HepG2 (cell line): ENCODE data around the gene QSOX1. TPM values are rescaled to one million over a fixed set of nuclear protein-coding genes. Genes with fewer than 3 reads are reported as not detected.

Experiments
- ATAC-seq: fragments of 200-7000 bp; cut with Tn5 transposase; 3 replicates; pipeline ENCODE4 v1.9.1; 2020; ENCODE audit warnings: mild to moderate bottlenecking, moderate library complexity
- BruUV-seq: library from RNA; stranded (reverse); fragments of 400-500 nt; replicated peaks from 2 replicates; lab custom pipeline; 2021; lab: Mats Ljungman, UMichigan
- CTCF ChIA-PET: fragments of 300-600 bp; formaldehyde crosslinking; extraction: SDS; loops from one replicate; lab custom pipeline; 2021; ENCODE audit warnings: low total read pairs, inconsistent platforms, low intra/inter-chr PET ratio; lab: Yijun Ruan, JAX
- POLR2A ChIA-PET: fragments of 350-600 bp; sonication (Branson Sonifier 250); formaldehyde crosslinking; loops from one replicate; lab custom pipeline; 2020; ENCODE audit warnings: antibody characterized with exemption, inconsistent platforms; lab: Yijun Ruan, JAX
- DNase-seq: peaks from one replicate; pipeline ENCODE4 v3.0.0-alpha.2; 2015; ENCODE audit warnings: low spot score
- FAIRE-seq: peaks from 3 replicates; lab custom pipeline; 2011; peaks lifted over from hg19 to GRCh38; lab: Jason Lieb, UNC
- H2AFZ ChIP-seq: one replicate; pipeline ENCODE4 v1.6.1; 2011; ENCODE audit warnings: low read length, inconsistent platforms
- H3K27ac ChIP-seq: fragments of 300-600 bp; 3 replicates; pipeline ENCODE4 v1.8.0; 2011; ENCODE audit warnings: mixed run types, mild to moderate bottlenecking, mixed read lengths, low read length, inconsistent platforms; ENCODE audit not compliant: insufficient read depth; ENCODE audit errors: extremely low read length
- H3K27me3 ChIP-seq, 2 experiments: fragments of 200-600 bp in 1 of 2; 2 replicates in 1 of 2; 3 replicates in 1 of 2; pipeline versions ENCODE4 v1.6.0 to v1.8.0; 2011; ENCODE audit warnings: low read length in 2 of 2, mild to moderate bottlenecking in 2 of 2, moderate library complexity in 2 of 2, inconsistent platforms in 1 of 2; ENCODE audit not compliant: insufficient read depth in 2 of 2, control insufficient read depth in 1 of 2
- H3K36me3 ChIP-seq, 2 experiments: fragments of 200-600 bp in 1 of 2; replicated peaks in 1 of 2; 2 replicates in 1 of 2; 3 replicates in 1 of 2; pipeline versions ENCODE4 v1.5.1 to v1.8.0; 2011; ENCODE audit warnings: low read length in 2 of 2, inconsistent platforms in 1 of 2; ENCODE audit not compliant: insufficient read depth in 2 of 2, control insufficient read depth in 1 of 2
- H3K4me1 ChIP-seq: 2 replicates; pipeline ENCODE4 v1.5.1; 2012; ENCODE audit warnings: low read length, inconsistent platforms; ENCODE audit not compliant: insufficient read depth
- H3K4me2 ChIP-seq: 2 replicates; pipeline ENCODE4 v1.6.0; 2011; ENCODE audit warnings: low read depth, low read length, inconsistent platforms
- H3K4me3 ChIP-seq, 3 experiments: fragments of 200-600 bp in 1 of 3; sonication (generic), shearing (Covaris generic) in 1 of 3; replicated peaks in 1 of 3; 2 replicates each; pipeline ENCODE4 v1.5.1; 2011 to 2016; ENCODE audit warnings: low read length in 3 of 3, inconsistent platforms in 2 of 3, low read depth in 2 of 3, mild to moderate bottlenecking in 2 of 3, control low read depth in 1 of 3, mixed read lengths in 1 of 3; ENCODE audit not compliant: insufficient read depth in 1 of 3
- H3K79me2 ChIP-seq: one replicate; pipeline ENCODE4 v1.6.1; 2011; ENCODE audit warnings: low read length, inconsistent platforms; ENCODE audit not compliant: insufficient read depth
- H3K9ac ChIP-seq: 2 replicates; pipeline ENCODE4 v1.6.0; 2011; ENCODE audit warnings: mild to moderate bottlenecking, low read depth, low read length, inconsistent platforms; ENCODE audit not compliant: insufficient read depth
- H3K9me3 ChIP-seq: 2 replicates; pipeline ENCODE4 v1.5.1; 2012; ENCODE audit warnings: mild to moderate bottlenecking, low read length
- H4K20me1 ChIP-seq: 2 replicates; pipeline ENCODE4 v1.6.0; 2011; ENCODE audit warnings: inconsistent platforms, mild to moderate bottlenecking, low read length, moderate library complexity; ENCODE audit not compliant: insufficient read depth
- CEBPG ChIP-seq: IDR thresholded peaks from 2 replicates; pipeline ENCODE4 v1.6.1; 2016
- FOXJ3 ChIP-seq: sonication (generic); formaldehyde crosslinking; IDR thresholded peaks from 2 replicates; pipeline ENCODE4 v1.4.0; 2020; ENCODE audit warnings: missing genetic modification reagents, mild to moderate bottlenecking, borderline replicate concordance
- MAFK ChIP-seq, 2 experiments: IDR thresholded peaks in 1 of 2; conservative IDR thresholded peaks in 1 of 2; 2 replicates each; pipeline ENCODE4 v1.6.1; 2011; ENCODE audit warnings: improper control_type of control experiment in 2 of 2, low read length in 2 of 2
- NR0B2 ChIP-seq: sonication (generic); formaldehyde crosslinking; IDR thresholded peaks from 2 replicates; pipeline ENCODE4 v1.4.0; 2020; ENCODE audit warnings: mild to moderate bottlenecking, missing genetic modification reagents
- RXRB ChIP-seq: IDR thresholded peaks from 2 replicates; pipeline ENCODE4 v1.6.1; 2016; ENCODE audit warnings: borderline replicate concordance, missing genetic modification reagents, missing compliant biosample characterization
- SRF ChIP-seq: IDR thresholded peaks from 2 replicates; pipeline ENCODE4 v1.6.1; 2011; ENCODE audit warnings: mild to moderate bottlenecking, low read depth, low read length, moderate library complexity
- TRIM24 ChIP-seq: sonication (generic); formaldehyde crosslinking; IDR thresholded peaks from 2 replicates; pipeline ENCODE4 v1.8.0; 2022; ENCODE audit warnings: mild to moderate bottlenecking, missing genetic modification reagents
- ZBTB26 ChIP-seq: IDR thresholded peaks from 2 replicates; pipeline ENCODE4 v1.6.1; 2016; ENCODE audit warnings: missing compliant biosample characterization, missing genetic modification reagents, borderline replicate concordance
- ZNF10 ChIP-seq: sonication (generic); formaldehyde crosslinking; IDR thresholded peaks from 2 replicates; pipeline ENCODE4 v1.4.0; 2020; ENCODE audit warnings: mild to moderate bottlenecking, low read depth, missing genetic modification reagents, borderline replicate concordance
- ZNF160 ChIP-seq: sonication (generic); formaldehyde crosslinking; IDR thresholded peaks from 2 replicates; pipeline ENCODE4 v1.8.0; 2022; ENCODE audit warnings: mild to moderate bottlenecking, inconsistent platforms, missing genetic modification reagents
- ZNF646 ChIP-seq: sonication (generic); formaldehyde crosslinking; IDR thresholded peaks from 2 replicates; pipeline ENCODE4 v1.9.0; 2021; ENCODE audit warnings: mild to moderate bottlenecking, missing genetic modification reagents
- WGBS: methylation state at CpG from one replicate; pipeline ENCODE4 v1.1.6; 2017; ENCODE audit warnings: low lambda C conversion rate; 5-methylcytosine and 5-hydroxymethylcytosine counted together
- in situ Hi-C: cut with HindIII; loops from 2 replicates; pipeline ENCODE4 v1.10.0; 2017; ENCODE audit warnings: low pct_unique_long_range_greater_than_20kb; ENCODE audit not compliant: extremely low pct_ligation_motif_present
- intact Hi-C: fragments of 100-400 bp; cut with micrococcal nuclease; formaldehyde crosslinking; loops from one replicate; pipeline ENCODE4 v1.10.0; 2022; ENCODE audit not compliant: unreplicated experiment
- polyA plus RNA-seq, 8 experiments: library from polyadenylated mRNA; depleted of rRNA in 3 of 8; stranded (reverse) in 7 of 8; unstranded in 1 of 8; fragments of >200 nt; fragmentation: Illumina TruSeq in 4 of 8; extraction: Trizol in 4 of 8; gene quantifications; 2 replicates each; pipeline versions ENCODE4 v1.2.1 to v1.2.3, GENCODE V29; 2011 to 2016; ENCODE audit warnings: low read depth in 4 of 8, missing spikeins in 1 of 8, mixed read lengths in 1 of 8; ENCODE audit not compliant: insufficient read depth in 1 of 8
- total RNA-seq, 5 experiments: library from RNA; depleted of rRNA; stranded (reverse); fragments of >200 nt; fragmentation: Illumina TruSeq; extraction: Trizol; gene quantifications; 2 replicates each; pipeline ENCODE4 v1.2.3, GENCODE V29; 2016; ENCODE audit warnings: low read depth in 1 of 5
- TF ChIP-seq, protein P1 (sequence below): sonication (generic); formaldehyde crosslinking; IDR thresholded peaks from 2 replicates; pipeline ENCODE4 v1.8.0; 2022; ENCODE audit warnings: missing genetic modification reagents, mild to moderate bottlenecking, borderline replicate concordance

Gene QSOX1
- total and polyA plus RNA-seq, 2 of the 13 experiments (the other 11 are each of a cell fraction or from before 2014, with no cell fraction given), result 6.8 to 40.2 TPM

GRCh38 chr1:180135535-180135934 is 19.1 kb upstream of the QSOX1 start (continued):
- no peak for TF ChIP-seq ZNF10 (CRISPR knock-in tag)
- no peak for TF ChIP-seq ZNF646 (CRISPR knock-in tag)
- TF ChIP-seq MAFK (conservative IDR thresholded peaks at IDR 0.05 in 1 of 2, IDR thresholded peaks at IDR 0.05 in 1 of 2; ENCODE audit: low read length in 2 of 2), result no peak

DNA sequence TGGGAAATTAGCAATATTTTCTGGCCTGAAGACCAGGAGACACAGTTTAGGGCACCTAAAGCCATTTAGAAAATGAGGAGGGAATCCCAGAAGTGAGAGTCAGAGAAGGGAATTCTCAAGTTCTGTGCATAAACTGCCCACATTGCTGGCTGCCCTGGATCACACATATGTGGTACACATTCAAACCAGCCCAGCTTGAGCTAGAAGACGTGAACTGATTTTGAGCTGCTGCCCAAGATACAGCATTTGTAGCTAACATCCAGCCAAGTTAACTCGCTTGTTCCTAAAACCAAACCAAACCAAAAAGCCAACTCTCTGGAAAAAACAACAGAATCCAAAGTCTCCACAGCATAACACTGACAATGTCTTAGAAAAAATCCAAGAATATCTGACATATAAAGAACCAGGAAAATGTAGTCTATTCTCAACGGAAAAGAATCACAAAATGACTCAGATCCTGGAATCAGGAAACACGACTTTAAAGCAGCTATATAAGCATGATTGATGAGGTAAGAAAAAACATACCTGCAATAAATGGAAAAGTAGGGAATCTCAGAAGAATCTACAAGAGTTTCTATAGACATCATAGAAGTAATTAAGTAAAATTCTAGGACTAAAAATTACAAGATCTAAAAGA is 18.2 kb upstream of the QSOX1 start:
- no peak overlapping the region for H2AFZ ChIP-seq
- no peaks in the 10 kb centered on the region for H4K20me1 ChIP-seq
- POLR2A ChIA-PET, result no interaction called here
- no peaks in the 10 kb centered on the region for H3K36me3 ChIP-seq
- no TSS peak for BruUV-seq
- no peak overlapping the region for H3K4me3 ChIP-seq
- intact Hi-C loops, result no loop called here
- in situ Hi-C loops, result no loop called here
- DNase-seq, result no peak
- FAIRE-seq, result no peak
- no peak overlapping the region for H3K4me2 ChIP-seq
- H3K9me3 ChIP-seq, result no peaks in the 10 kb centered on the region
- no peaks in the 10 kb centered on the region for H3K79me2 ChIP-seq
- ATAC-seq, result no peak
- no peak overlapping the region for H3K27ac ChIP-seq
- peaks cover 0 to 3% of the 10 kb centered on the region in 2 experiments; a peak in 3 of 5 replicates for H3K27me3 ChIP-seq
- peaks cover 30% of the 10 kb centered on the region for H3K4me1 ChIP-seq
- H3K9ac ChIP-seq, result no peak overlapping the region
- CTCF ChIA-PET, result no interaction called here
- WGBS, result 10% methylated on average over 4 of the region's 4 CpGs
- TF ChIP-seq, protein P1, sequence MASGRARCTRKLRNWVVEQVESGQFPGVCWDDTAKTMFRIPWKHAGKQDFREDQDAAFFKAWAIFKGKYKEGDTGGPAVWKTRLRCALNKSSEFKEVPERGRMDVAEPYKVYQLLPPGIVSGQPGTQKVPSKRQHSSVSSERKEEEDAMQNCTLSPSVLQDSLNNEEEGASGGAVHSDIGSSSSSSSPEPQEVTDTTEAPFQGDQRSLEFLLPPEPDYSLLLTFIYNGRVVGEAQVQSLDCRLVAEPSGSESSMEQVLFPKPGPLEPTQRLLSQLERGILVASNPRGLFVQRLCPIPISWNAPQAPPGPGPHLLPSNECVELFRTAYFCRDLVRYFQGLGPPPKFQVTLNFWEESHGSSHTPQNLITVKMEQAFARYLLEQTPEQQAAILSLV (CRISPR knock-in tag), result no peak
- TF ChIP-seq RXRB (CRISPR knock-in tag), result no peak
- no peak for TF ChIP-seq ZBTB26 (CRISPR knock-in tag)
- no peak for TF ChIP-seq NR0B2 (CRISPR knock-in tag)
- TF ChIP-seq FOXJ3 (CRISPR knock-in tag), result no peak
- no peak for TF ChIP-seq SRF
- TF ChIP-seq TRIM24, result no peak
- TF ChIP-seq ZNF160 (CRISPR knock-in tag), result no peak
- TF ChIP-seq CEBPG (CRISPR knock-in tag), result no peak
